Esophagus muscularis mucosa (tissue), 4 donors: ENCODE measurements around the gene F12. TPM values are rescaled to one million over a fixed set of nuclear protein-coding genes. Genes with fewer than 3 reads are reported as not detected.
A peak's percentile ranks its signal among the peaks of the same experiment; 100 is the strongest.

Experiments
- DNase-seq: peaks from one replicate; pipeline ENCODE4 v3.0.0-alpha.2; 2017; ENCODE audit errors: extremely low spot score
- H3K27ac ChIP-seq, 4 donors: fragments of 200-600 bp; sonication (generic); replicated peaks in 1 of 4; 1 replicate in 3 of 4; 2 replicates in 1 of 4; pipeline ENCODE4 v1.5.1; 2016 to 2019; ENCODE audit warnings: mild to moderate bottlenecking in 1 of 4
- H3K27me3 ChIP-seq, 4 donors: fragments of 200-600 bp; sonication (generic); one replicate each; pipeline versions ENCODE4 v1.5.1 to v1.6.0; 2016 to 2019
- H3K36me3 ChIP-seq, 4 donors: fragments of 200-600 bp; sonication (generic); one replicate each; pipeline ENCODE4 v1.5.1; 2016 to 2019
- H3K4me1 ChIP-seq, 4 donors: fragments of 200-600 bp; sonication (generic); one replicate each; pipeline ENCODE4 v1.5.1; 2016 to 2019
- H3K4me3 ChIP-seq, 4 donors: fragments of 200-600 bp; sonication (generic); 1 replicate in 2 of 4; 2 replicates in 2 of 4; pipeline ENCODE4 v1.5.1; 2016 to 2019; ENCODE audit warnings: mild to moderate bottlenecking in 4 of 4, moderate library complexity in 1 of 4
- H3K9me3 ChIP-seq, 4 donors: fragments of 200-600 bp; sonication (generic); 1 replicate in 3 of 4; 2 replicates in 1 of 4; pipeline ENCODE4 v1.5.1; 2016 to 2019
- CTCF ChIP-seq, 3 experiments: fragments of 200-600 bp in 2 of 3; fragments of 450-650 bp in 1 of 3; sonication (generic) in 2 of 3; IDR thresholded peaks; one replicate each; pipeline ENCODE4 v1.5.1; 2017 to 2019; ENCODE audit warnings: antibody characterized with exemption in 3 of 3, mild to moderate bottlenecking in 2 of 3, moderate library complexity in 1 of 3
- EP300 ChIP-seq: sonication (generic); formaldehyde crosslinking; IDR thresholded peaks from one replicate; pipeline ENCODE4 v1.6.1; 2017; ENCODE audit warnings: antibody characterized with exemption
- POLR2A ChIP-seq: fragments of 450-650 bp; IDR thresholded peaks from one replicate; pipeline ENCODE4 v1.6.1; 2017; ENCODE audit warnings: antibody characterized with exemption, moderate library complexity, mild to moderate bottlenecking, low read depth
- POLR2AphosphoS5 ChIP-seq, 2 donors: sonication (generic); formaldehyde crosslinking; IDR thresholded peaks; one replicate each; pipeline ENCODE4 v1.6.1; 2017; ENCODE audit warnings: antibody characterized with exemption in 2 of 2
- WGBS: methylation state at CpG from one replicate; pipeline ENCODE4 v1.1.5; 2018; 5-methylcytosine and 5-hydroxymethylcytosine counted together
- intact Hi-C: fragments of 100-400 bp; cut with DNase I; formaldehyde crosslinking; loops from one replicate; pipeline ENCODE4 v1.15.1; 2023
- total RNA-seq, 4 donors: library from RNA; depleted of rRNA; stranded (reverse); fragments of >200 nt; gene quantifications; one replicate each; pipeline versions ENCODE4 v1.1.0 to v1.2.1, GENCODE V29; 2016

F12 gene
- total RNA-seq, 4 donors from 2014 or later = 0.17 TPM; not detected in 3

- Histone ChIP-seq H3K9me3 (no peaks in the 10 kb centered on the region), H3K4me1 (peaks cover 25 to 62% (median 52%) of the 10 kb centered on the region in 4 donors), H3K36me3 (peaks cover 0 to 6% (median 0%) of the 10 kb centered on the region in 4 donors), H3K27ac (peak overlapping the region in 2 of 4 donors; percentile 0 to 65), H3K4me3 (no peak overlapping the region), H3K27me3 (no peaks in the 10 kb centered on the region)
- TF ChIP-seq CTCF (IDR thresholded peaks at IDR 0.05) (peak; percentile 25 to 66 (median 30)), EP300 (no peak), POLR2A (no peak)
- intact Hi-C loops = no loop called here
- WGBS = 72% methylated on average over 5 of the region's 5 CpGs
- no peak for DNase-seq
Observed at GRCh38 chr5:177368869-177369644, 40.3 kb downstream of the F12 start.

GRCh38 chr5:177367981-177368868, 41.1 kb downstream of the F12 start:
- Histone ChIP-seq H3K27ac (peak overlapping the region in 3 of 4 donors; percentile 92 to 95 (median 94)), H3K4me3 (peak overlapping the region in 3 of 4 donors; percentile 52 to 59 (median 56)), H3K36me3 (peaks cover 0 to 6% (median 0%) of the 10 kb centered on the region in 4 donors), H3K9me3 (no peaks in the 10 kb centered on the region), H3K27me3 (no peaks in the 10 kb centered on the region), H3K4me1 (peaks cover 32 to 71% (median 58%) of the 10 kb centered on the region in 4 donors)
- intact Hi-C loops = no loop called here
- TF ChIP-seq POLR2A (no peak), CTCF (IDR thresholded peaks at IDR 0.05) (no peak), POLR2AphosphoS5 (IDR thresholded peaks at IDR 0.05) (no peak), EP300 (no peak)
- no peak for DNase-seq
- 86% methylated on average over 29 of the region's 29 CpGs for WGBS

GRCh38 chr5:177367323-177367848, 42.0 kb downstream of the F12 start:
- H3K4me3 ChIP-seq = peak overlapping the region; percentile 52 to 66 (median 58)
- H3K36me3 ChIP-seq = peaks cover 0 to 6% (median 0%) of the 10 kb centered on the region in 4 donors
- 58% methylated on average over 11 of the region's 46 CpGs for WGBS
- intact Hi-C loops = no loop called here
- peak overlapping the region; percentile 90 to 95 (median 93) for H3K27ac ChIP-seq
- no peak for TF ChIP-seq CTCF (IDR thresholded peaks at IDR 0.05)
- no peak for TF ChIP-seq POLR2A
- TF ChIP-seq POLR2AphosphoS5 (IDR thresholded peaks at IDR 0.05) = no peak
- TF ChIP-seq EP300 = no peak
- H3K4me1 ChIP-seq = peaks cover 38 to 78% (median 65%) of the 10 kb centered on the region in 4 donors
- H3K9me3 ChIP-seq = no peaks in the 10 kb centered on the region
- DNase-seq = no peak
- no peaks in the 10 kb centered on the region for H3K27me3 ChIP-seq

- Histone ChIP-seq H3K9me3 (no peaks in the 10 kb centered on the region), H3K4me3 (peak overlapping the region; percentile 52 to 66 (median 58)), H3K4me1 (peaks cover 38 to 78% (median 61%) of the 10 kb centered on the region in 4 donors), H3K27ac (peak overlapping the region; percentile 90 to 95 (median 93)), H3K27me3 (no peaks in the 10 kb centered on the region), H3K36me3 (peaks cover 0 to under 1% (median 0%) of the 10 kb centered on the region in 4 donors)
- intact Hi-C loops = no loop called here
- 17% methylated on average over 18 of the region's 36 CpGs for WGBS
- DNase-seq = peak; percentile 94
- peak; percentile 68 to 70 for TF ChIP-seq POLR2AphosphoS5 (IDR thresholded peaks at IDR 0.05)
- TF ChIP-seq POLR2A = no peak
- TF ChIP-seq CTCF (IDR thresholded peaks at IDR 0.05) = no peak
Observed at GRCh38 chr5:177366528-177367322, 42.6 kb downstream of the F12 start.
